GM19023 (cell line): Measurements from ENCODE around the gene IL4.

Experiments used
- ATAC-seq: cut with Tn5 transposase; IDR thresholded peaks from one replicate; pipeline ENCODE4 v1.9.1; 2021; ENCODE audit warnings: mild to moderate bottlenecking, moderate library complexity; ENCODE audit not compliant: unreplicated experiment

The IL4 gene

DNA sequence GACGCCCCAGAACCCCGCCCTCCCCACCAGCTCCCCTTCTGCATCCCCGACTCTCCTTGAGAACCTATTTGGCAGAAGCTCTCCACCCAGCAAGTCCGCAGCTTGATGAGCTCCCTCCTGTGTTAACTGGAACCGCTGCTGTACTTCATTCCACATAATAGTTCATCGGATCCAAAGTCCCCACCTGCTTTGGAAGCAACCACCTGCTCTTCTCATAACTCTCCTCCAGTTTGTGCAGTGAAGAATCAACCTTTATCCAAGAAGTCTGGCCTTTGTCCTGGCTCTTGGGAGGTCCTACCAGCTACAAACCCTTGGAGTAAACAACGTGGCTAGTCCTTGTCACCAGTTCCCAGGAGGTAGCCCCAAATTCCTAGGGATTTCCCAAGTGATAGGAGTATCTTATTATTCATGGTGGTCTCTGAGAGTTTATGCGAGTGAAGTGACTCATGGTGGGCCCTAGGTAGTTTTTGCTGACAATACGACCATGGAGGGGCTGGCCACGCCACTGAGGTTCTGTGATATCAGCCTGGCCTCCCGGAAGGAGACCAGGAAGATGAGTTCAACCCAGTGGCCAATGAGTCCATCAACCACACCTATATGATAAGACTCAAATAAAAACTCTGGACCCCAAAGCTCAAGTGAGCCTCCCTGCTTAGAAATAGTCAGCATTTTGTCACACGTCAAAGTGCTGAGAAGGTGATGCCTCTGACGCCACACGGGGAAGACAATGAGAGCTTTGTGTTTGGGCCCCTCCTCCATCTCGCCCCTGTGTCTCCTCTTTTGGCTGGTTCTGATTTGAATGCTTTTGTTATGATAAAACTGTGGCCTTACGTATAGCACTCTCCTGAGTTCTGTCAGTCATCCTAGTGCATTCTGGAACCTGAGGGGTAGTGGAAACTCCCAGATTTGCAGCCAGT is 3.6 kb upstream of the IL4 start:
- no peak for ATAC-seq

DNA sequence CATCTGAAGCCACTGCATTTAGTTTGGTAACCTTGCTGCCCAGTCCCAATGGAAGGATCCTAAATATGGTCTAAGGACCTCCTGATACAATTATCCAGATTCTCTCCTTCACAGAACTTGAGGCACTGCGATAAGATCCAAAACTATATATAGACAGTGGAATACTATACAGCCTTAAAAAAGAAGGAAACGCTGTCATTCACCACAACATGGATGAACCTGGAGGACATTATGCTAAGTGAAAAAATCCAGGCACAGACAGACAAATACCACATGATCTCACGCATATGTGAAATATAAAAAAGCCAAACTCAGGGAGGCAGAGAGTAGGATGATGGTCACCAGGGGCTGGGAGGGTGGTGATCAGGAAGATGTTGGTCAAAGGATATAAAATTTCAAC is 2.8 kb upstream of the IL4 start:
- no peak for ATAC-seq

DNA sequence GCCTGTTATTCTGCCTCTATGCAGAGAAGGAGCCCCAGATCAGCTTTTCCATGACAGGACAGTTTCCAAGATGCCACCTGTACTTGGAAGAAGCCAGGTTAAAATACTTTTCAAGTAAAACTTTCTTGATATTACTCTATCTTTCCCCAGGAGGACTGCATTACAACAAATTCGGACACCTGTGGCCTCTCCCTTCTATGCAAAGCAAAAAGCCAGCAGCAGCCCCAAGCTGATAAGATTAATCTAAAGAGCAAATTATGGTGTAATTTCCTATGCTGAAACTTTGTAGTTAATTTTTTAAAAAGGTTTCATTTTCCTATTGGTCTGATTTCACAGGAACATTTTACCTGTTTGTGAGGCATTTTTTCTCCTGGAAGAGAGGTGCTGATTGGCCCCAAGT is 301 bp upstream of the IL4 start:
- no peak for ATAC-seq

DNA sequence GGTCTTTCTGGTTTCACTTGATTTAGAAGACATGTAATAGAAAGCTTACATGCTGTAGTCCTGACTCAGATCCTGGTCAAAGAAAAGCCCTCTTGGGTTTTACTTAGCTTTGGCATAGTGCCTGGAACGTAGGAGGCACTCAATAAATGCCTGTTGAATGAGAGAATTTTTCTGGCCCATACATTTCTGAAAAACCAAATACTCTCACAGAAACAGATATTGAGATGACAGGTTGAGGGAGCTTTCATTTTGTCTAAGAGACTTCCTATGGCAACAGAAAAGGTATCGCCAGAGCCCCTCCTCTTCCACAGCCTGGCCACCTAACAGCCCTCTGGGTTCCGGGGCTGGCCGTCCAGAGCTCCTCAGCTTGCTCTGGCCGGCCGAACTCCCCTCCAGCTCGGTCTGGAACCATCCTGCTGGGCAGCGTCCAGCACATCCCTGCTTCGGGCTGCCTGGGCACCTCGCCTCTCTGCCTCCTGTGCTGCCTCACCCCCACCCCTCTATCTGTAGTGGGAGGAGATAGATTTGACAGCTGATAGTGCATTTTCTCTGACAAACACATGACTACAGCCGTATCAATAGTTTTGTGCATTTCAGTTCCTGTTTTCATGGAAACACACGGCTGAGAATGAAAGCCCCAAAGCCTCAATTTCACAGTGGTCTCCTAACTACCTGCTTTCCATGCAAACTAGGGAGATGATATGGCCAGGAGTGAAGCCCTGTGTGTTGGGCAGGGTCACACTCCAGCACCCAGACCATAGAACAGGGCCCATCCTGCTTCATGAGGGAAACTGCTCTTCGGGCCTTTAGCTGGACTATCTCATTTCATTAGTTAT is 1.1 kb downstream of the IL4 start:
- peak; percentile 80 for ATAC-seq

DNA sequence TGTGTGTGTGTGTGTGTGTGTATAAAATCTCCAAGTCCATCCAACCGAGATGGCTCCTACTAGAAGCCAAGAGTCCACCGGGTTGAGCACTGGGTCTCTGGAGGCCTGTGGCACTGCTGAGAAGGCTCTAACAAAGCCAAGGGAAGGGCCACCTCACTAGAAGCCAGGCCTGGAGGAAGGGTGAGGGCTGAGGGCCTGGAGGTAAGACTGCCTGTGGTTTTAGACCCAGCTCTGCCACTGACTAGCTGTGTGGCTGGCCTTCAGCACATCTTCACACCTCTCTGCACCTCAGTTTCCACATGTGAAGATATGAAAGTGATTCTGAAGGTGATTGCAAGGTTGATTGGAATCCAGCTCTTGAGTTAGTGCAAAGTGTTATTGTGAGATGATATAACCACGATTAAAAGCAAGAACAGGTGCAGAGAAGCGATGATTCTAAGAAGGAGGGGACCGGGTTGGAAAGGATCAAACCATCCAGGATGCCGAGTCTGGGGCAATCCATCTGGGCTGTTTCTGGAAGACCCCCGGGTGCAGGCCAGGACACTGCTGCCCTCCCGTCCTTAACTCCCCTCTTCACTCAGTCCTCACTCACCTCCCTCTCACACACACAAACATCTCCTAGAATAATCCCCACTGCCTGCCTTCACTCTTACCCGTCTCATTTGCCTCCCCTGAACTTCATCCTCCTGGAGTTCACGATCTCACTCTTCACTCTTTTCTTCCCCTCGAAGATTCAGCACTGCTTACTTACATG is 2.3 kb downstream of the IL4 start:
- no peak for ATAC-seq

DNA sequence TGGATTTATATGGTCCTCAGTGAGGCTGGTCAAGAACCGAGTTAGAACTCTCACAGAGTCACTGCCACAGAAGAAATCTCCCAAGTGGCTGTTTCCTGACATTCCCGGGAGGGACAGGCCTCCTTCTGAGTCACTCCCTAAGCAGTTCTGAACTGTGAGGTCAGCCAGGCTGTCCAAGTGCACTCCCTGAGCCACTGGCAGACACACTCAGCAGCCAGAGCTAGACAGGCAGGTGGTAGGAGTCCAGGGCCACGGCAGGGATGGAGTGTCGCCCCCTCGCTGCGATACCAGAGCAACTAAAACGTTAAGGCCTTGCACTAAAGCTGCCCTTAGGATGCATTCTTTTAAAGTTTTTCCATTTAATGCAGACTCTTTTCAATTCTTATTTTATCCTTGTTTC is 3.4 kb downstream of the IL4 start:
- ATAC-seq, result no peak

DNA sequence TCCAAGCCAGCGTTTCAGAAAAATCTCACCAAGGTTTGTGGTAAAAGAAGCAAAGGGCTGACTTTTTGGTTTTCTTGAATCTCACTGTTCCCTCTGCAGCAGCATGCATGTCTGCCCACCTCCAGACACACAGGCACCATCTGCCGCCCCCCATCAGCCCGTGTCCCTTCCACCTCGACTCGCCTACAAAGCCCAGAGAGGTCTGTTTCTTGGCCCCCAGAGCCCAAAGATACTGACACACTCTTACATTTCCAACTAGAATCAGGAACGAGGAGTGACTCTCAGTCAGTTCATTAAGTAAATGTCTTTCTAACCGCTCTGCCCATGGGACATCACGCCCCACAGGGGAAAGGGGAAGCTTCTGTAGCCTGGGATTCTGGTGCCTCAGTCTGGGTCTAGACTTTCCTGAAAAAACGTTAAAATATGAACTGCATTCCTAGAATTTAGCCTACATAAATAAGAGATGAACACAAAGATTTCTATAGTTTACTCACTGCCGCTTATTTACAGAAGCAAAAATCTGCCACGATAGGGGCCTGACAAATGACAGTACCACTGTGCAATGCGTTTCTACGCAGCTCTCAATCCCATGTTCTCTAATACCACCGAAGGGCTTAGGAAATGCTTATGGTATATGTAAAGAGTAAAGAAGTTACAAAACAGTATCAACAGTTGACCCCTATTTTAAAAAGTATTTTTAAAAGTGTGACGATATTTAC is 4.1 kb downstream of the IL4 start:
- no peak for ATAC-seq

DNA sequence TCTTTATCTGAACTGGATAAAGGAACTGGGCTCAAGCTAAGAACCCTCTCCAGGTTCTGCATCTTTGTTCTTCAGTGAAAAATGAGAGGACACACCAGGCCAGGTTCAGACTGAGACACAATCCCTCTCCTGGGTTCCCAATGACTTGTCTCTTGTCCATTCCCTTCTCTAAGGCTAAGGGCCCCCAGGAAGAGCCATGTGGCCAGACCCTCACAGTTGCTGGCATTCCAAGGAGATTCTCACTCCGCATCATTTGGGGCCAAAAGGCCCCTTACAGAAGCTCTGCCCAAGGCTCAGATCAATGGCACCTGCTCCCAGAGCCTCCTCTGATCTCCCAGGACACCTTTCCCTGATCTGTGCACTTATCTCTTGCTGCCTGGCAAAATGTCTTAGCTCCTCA is 4.9 kb downstream of the IL4 start:
- ATAC-seq, result no peak

DNA sequence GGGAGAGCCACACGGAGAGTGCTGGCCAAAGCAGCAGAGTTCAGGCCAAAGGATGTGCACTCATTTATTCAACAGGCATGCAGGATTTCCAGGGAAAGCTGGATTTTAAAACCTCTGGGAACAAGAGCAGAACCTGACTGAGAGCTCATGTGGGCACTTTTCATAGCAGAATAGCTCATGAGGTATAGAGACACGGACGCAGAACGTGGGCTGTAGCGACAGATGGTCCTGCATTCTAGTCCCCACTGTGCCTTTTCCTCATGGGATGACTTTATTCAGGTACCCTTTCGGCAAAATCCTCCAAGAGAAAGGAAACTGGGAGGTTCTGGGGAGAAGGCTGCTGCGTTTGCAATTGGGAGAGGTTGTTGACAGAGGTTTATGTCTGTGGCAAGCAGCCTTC is 5.4 kb downstream of the IL4 start:
- no peak for ATAC-seq

DNA sequence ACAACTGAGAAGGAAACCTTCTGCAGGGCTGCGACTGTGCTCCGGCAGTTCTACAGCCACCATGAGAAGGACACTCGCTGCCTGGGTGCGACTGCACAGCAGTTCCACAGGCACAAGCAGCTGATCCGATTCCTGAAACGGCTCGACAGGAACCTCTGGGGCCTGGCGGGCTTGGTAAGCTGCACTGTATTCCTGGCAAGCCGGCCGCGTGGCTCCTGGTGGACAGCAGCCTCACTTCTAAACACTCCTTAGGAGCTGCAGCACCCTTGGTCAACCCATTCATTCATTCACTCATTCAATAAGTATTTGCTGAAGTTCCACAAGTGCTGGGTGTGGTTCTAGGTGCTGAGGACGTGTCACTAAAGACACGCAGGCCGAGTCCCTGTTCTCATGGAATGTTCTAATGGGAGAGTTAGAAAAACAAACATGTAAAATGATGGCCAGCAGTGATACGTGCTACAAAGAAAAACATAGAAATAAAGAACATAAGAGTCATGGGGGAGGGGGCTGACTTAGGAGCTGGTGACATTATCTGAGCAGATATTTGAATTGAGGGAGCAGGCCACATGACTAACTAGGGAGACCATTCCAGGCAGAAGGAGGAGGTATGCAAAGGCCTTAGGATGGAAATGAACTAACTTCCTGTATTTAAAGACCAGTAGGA is 6.1 kb downstream of the IL4 start:
- ATAC-seq, result no peak

DNA sequence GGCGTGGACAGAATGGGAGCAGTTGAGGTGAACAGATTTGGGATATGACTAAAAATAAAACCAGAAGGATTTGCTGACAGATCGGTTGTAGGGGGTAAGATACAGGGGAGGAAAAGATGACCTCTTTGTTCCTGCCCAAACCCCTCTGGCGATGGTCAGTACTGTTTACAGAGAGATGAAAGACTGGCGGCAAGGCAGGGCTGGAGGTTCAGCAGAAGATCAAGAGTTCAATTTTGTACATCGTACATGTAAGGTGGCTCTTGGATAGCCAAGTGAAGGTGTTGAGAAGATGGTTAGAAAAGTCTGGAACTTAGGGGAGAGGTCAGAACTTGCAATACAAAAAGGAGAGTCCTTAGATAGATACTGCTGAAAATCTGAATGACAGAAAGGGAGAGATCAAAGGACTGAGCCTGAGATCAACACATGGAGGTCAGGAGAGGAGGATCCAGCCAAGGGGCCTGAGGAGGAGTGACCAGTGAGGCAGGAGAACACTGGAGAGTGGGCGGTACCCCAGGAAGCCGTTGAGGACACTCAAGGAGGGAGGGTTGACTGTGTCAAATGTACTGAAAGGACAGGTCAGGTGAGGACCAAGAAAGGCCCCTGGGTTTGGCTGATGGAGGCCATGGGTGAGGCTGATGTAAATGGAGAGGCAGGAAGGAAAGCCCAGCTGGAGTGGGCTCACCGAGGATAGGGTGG is 7.1 kb downstream of the IL4 start:
- no peak for ATAC-seq

DNA sequence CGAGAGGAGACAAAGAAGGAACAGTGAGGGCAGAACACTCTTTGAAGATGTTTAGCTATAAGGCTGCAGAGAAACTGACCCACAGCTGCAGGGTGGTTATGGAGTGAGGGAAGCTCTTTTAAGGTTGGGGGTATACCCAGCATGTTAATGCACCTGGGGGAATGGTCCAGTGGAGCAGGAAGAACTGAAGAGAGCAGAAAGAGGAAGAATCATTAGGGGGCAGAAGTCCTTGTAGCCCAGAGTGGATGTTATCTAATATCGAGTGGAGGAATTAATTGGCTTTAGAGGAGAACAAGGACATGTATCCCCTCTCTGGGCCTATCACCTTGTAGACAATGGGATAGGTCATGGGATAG is 7.7 kb downstream of the IL4 start:
- no peak for ATAC-seq

DNA sequence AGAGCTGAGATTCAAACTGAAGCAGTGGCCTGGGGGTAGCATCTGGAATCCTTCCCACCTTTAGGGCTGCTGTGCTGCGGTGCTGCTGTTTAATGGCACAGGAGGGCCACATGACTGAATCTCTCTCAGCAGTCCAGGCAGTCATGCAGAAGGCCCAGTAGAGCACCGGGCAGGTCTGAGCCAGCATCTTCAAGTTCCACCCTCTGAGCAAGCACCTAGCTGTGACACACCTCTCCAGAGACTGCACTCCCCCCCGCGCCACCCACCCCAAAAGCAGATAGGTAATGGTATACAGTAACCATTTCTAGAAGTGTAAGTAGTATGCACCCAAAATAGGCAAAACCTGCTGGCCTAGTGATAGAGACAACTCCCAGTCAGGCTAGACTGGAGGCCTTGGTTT is 8.2 kb downstream of the IL4 start:
- ATAC-seq, result no peak

DNA sequence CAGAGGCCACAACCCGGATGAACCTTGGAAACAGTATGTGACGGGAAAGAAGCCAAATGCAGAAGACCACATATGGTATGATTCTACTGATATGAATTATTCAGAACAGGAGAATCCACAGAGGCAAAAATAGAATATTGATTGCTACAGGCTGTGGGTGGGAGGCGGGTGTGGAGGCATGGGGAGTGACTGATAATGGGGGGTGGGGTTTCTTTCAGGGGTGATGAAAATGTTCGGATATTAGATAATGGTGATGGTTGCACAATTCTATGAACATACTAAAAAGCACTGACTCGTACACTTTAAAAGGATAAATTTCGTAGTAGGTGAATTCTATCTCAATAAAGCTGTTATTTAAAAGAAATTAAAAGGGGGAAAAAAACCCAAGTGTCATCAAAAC is 10.7 kb downstream of the IL4 start:
- no peak for ATAC-seq

DNA sequence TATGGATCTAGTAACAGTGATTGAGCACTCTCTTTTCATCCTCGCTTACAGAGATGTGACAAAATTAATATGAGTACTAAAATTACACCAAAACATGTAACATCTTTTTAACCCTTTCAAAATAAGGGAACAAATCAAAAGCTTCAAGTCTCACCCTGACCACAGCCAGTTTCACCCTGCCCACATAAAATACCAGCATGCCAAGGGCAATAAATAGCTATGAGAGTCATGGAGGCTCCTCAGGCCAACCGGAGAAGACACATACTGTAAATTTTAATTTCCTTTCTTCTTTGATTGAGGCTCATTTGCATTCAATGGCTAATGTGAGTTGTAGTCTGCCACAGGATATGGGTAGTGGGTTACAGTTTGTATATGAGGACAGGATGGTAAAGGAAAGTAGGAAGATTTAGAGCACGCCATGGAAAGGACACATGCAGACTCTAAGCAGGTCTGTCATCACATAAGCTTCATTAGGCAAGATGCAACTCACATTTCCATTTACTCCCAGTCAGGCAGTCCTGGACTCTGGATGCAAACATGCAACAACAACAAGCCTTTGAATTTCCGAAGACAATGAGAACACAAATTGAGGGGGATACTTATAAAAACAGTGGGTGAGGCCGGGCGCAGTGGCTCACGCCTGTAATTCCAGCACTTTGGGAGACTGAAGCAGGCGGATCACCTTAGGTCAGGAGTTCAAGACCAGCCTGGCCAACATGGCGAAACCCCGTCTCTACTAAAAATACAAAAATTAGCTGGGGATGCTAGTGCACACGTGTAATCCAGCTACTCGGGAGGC is 11.3 kb downstream of the IL4 start:
- ATAC-seq, result no peak

DNA sequence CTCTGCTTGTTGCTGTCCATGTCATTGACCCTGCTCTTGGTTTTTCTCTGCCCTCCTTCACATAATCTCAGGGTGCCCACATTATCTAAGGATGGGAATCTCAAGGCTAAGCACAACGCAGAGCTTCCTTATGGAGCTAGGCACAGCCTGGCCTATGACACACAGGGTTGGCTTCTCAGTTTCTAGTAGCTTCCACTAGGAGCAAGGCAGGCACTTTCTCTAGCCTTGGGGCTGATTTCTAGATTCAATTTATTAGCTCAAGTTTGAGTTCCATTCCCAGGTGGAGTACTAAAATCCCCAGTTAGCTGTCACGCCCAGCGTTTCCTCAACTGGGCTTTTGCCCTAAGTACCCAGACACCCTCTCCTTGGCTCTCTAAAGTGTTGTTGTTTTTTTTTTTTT is 12.4 kb downstream of the IL4 start:
- no peak for ATAC-seq

DNA sequence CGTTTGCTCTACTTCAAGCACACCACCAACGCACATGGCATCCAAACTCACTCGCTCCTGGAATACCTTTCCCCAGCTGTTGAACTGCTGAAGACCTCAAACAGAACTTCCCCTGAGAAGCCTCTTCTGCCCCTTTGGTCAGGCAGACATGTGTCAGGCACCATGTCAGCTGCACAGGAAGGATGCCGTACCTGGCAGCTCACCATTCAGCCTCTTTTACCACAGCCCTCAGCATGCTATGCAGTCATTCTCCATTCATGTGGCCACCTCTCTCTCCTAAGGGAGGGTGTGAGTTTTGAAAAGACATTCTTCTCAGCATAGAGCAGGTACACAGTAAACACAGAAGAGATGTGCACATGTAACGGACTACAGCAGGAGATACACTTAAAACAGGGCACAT is 14.2 kb downstream of the IL4 start:
- peak; percentile 49 for ATAC-seq

DNA sequence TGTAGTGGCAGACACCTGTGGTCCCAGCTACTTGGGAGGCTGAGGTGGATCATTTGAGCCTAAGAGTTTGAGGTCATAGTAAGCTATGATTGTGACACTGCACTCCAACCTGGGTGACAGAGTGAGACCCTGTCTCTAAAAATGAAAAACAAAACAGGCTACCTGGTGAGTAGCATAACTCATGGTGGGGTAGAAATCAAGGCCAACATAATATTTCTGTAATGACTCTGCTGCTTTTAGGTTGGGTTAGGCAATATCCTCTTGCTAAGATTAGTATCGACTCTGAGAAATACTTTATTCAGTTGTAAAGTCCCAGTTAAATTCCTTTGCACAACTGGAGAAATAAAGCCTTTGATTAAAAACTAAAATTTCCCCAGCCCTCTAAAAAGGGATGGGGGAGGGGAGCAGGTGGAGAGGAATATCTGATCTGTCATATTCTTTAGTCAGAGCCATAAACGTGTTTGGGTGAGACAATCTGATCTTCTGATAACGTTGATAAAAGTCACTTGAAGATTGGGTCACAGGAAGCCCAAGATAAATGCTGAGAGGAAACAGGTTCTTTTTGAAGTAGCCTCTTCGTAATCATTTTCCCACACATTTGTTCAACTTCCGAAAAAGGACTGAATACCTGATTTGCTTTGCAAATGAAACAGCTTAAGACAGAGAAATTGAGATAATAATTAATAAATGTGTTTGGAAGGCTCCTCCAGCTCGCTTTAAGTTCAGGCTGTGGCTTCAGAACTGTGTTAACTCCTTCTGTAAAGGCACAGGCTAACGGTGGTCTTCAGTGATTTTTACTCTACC is 14.9 kb downstream of the IL4 start:
- ATAC-seq, result no peak
